OCI-LY1 (cell line): ENCODE data around the gene PKN1.

Experiments used
- H2AFZ ChIP-seq: fragments of 200-600 bp; sonication (generic), shearing (Covaris generic); 2 replicates; pipeline ENCODE4 v1.6.0; 2014; ENCODE audit warnings: antibody characterized with exemption, mild to moderate bottlenecking, low read length
- H3F3A ChIP-seq: fragments of 200-600 bp; sonication (generic), shearing (Covaris generic); 2 replicates; pipeline ENCODE4 v1.6.0; 2014; ENCODE audit warnings: mild to moderate bottlenecking, antibody characterized with exemption, low read length, moderate library complexity; ENCODE audit not compliant: insufficient read depth
- H3K27ac ChIP-seq: fragments of 200-600 bp; sonication (generic); 2 replicates; pipeline ENCODE4 v1.5.1; 2014; ENCODE audit warnings: low read length, mixed run types, mild to moderate bottlenecking, low read depth; ENCODE audit not compliant: poor library complexity, severe bottlenecking
- H3K27me3 ChIP-seq: fragments of 200-600 bp; sonication (generic); 2 replicates; pipeline ENCODE4 v1.6.0; 2014; ENCODE audit warnings: antibody characterized with exemption, mild to moderate bottlenecking, low read length, moderate library complexity; ENCODE audit not compliant: insufficient read depth
- H3K36me3 ChIP-seq: fragments of 200-600 bp; sonication (generic); 2 replicates; pipeline ENCODE4 v1.6.1; 2014; ENCODE audit warnings: mild to moderate bottlenecking, antibody characterized with exemption, low read length, moderate library complexity, mixed read lengths; ENCODE audit not compliant: insufficient read depth
- H3K4me1 ChIP-seq: fragments of 200-600 bp; sonication (generic); 2 replicates; pipeline ENCODE4 v1.5.1; 2014; ENCODE audit warnings: mild to moderate bottlenecking, low read length, moderate library complexity; ENCODE audit not compliant: insufficient read depth, severe bottlenecking
- H3K4me2 ChIP-seq: fragments of 200-600 bp; sonication (generic), shearing (Covaris generic); 2 replicates; pipeline ENCODE4 v1.6.1; 2014; ENCODE audit warnings: low read length
- H3K4me3 ChIP-seq: fragments of 200-600 bp; sonication (generic); 2 replicates; pipeline ENCODE4 v1.5.1; 2014; ENCODE audit warnings: low read length, low read depth, mild to moderate bottlenecking, mixed read lengths; ENCODE audit not compliant: poor library complexity, severe bottlenecking
- H3K79me2 ChIP-seq: fragments of 200-600 bp; shearing (Covaris generic); 2 replicates; pipeline ENCODE4 v1.6.1; 2016; ENCODE audit warnings: mixed run types, low read length, mixed read lengths; ENCODE audit not compliant: insufficient read depth
- H3K9ac ChIP-seq: fragments of 200-600 bp; sonication (generic), shearing (Covaris generic); 2 replicates; pipeline ENCODE4 v1.6.1; 2014; ENCODE audit warnings: mild to moderate bottlenecking, low read length, mixed read lengths
- H3K9me2 ChIP-seq: fragments of 200-600 bp; sonication (generic), shearing (Covaris generic); 2 replicates; pipeline ENCODE4 v1.6.1; 2014; ENCODE audit warnings: low read depth, mild to moderate bottlenecking, low read length, mixed read lengths
- H3K9me3 ChIP-seq: fragments of 200-600 bp; shearing (Covaris generic); 2 replicates; pipeline ENCODE4 v1.6.1; 2014; ENCODE audit warnings: low read length, mixed read lengths
- H4K20me1 ChIP-seq: fragments of 200-600 bp; sonication (generic), shearing (Covaris generic); 2 replicates; pipeline ENCODE4 v1.6.0; 2016; ENCODE audit warnings: mild to moderate bottlenecking, low read length; ENCODE audit not compliant: insufficient read depth
- CTCF ChIP-seq: fragments of 200-600 bp; sonication (generic), shearing (Covaris generic); IDR thresholded peaks from 2 replicates; pipeline ENCODE4 v1.5.1; 2017; ENCODE audit warnings: mild to moderate bottlenecking, antibody characterized with exemption, low read length, moderate library complexity, mixed read lengths
- EZH2 ChIP-seq: fragments of 200-600 bp; sonication (generic), shearing (Covaris generic); IDR thresholded peaks from 2 replicates; pipeline ENCODE4 v1.8.0; 2017; ENCODE audit warnings: borderline replicate concordance, mixed run types, mild to moderate bottlenecking, antibody characterized with exemption, low read length, moderate library complexity, mixed read lengths

Gene PKN1

GRCh38 chr19:14411161-14411937 lies 21.8 kb upstream of the PKN1 start:
- Histone ChIP-seq H3K4me1 (peaks cover 14% of the 10 kb centered on the region), H3K9me3 (no peaks in the 10 kb centered on the region), H3K27me3 (no peaks in the 10 kb centered on the region), H3K9ac (no peak overlapping the region), H3K79me2 (peaks cover 43% of the 10 kb centered on the region), H3F3A (no peaks in the 10 kb centered on the region), H3K9me2 (no peaks in the 10 kb centered on the region), H3K27ac (no peak overlapping the region), H3K36me3 (peaks cover 94% of the 10 kb centered on the region), H4K20me1 (no peaks in the 10 kb centered on the region; the same call in 1 of the 2 replicates), H2AFZ (no peak overlapping the region), H3K4me2 (no peak overlapping the region), H3K4me3 (no peak overlapping the region)
- TF ChIP-seq CTCF (no peak), EZH2 (no peak)

- Histone ChIP-seq H4K20me1 (no peaks in the 10 kb centered on the region; the same call in 1 of the 2 replicates), H3K36me3 (peaks cover 95% of the 10 kb centered on the region), H3K27ac (no peak overlapping the region), H3K4me2 (no peak overlapping the region), H3K9ac (no peak overlapping the region), H3K4me1 (peaks cover 20% of the 10 kb centered on the region), H3K9me2 (no peaks in the 10 kb centered on the region), H3F3A (no peaks in the 10 kb centered on the region), H2AFZ (no peak overlapping the region), H3K27me3 (no peaks in the 10 kb centered on the region), H3K9me3 (no peaks in the 10 kb centered on the region), H3K4me3 (no peak overlapping the region), H3K79me2 (peaks cover 48% of the 10 kb centered on the region)
- TF ChIP-seq CTCF, result no peak
- no peak for TF ChIP-seq EZH2
Observed at GRCh38 chr19:14411938-14412245, 21.2 kb upstream of the PKN1 start.

GRCh38 chr19:14412324-14412995 lies 20.6 kb upstream of the PKN1 start:
- Histone ChIP-seq H3K36me3 (peaks cover 94% of the 10 kb centered on the region), H3K4me1 (peaks cover 25% of the 10 kb centered on the region), H3K27me3 (no peaks in the 10 kb centered on the region), H3K79me2 (peaks cover 54% of the 10 kb centered on the region), H4K20me1 (no peaks in the 10 kb centered on the region; the same call in 1 of the 2 replicates), H3K9ac (no peak overlapping the region), H3K4me3 (no peak overlapping the region), H3F3A (no peaks in the 10 kb centered on the region), H3K4me2 (no peak overlapping the region), H3K27ac (no peak overlapping the region), H3K9me3 (no peaks in the 10 kb centered on the region), H3K9me2 (no peaks in the 10 kb centered on the region), H2AFZ (no peak overlapping the region)
- TF ChIP-seq CTCF, result no peak
